Measurements from ENCODE around the gene AKT3. TPM values are rescaled to one million over a fixed set of nuclear protein-coding genes. Genes with fewer than 3 reads are reported as not detected.

AKT3 gene
- polyA plus RNA-seq, 1 experiment: 34.9 TPM

GRCh38 chr1:243745356-243745755, 104.7 kb downstream of the AKT3 start:
- CTCF ChIA-PET: interaction anchor here (0.6 to 1.2 kb wide), 3 partner anchors 17 to 568 kb away, joined by 3 to 4 read pairs (median 3); no protein-coding TSS in a partner anchor
- H3K4me3 ChIP-seq (ENCODE audit: low read depth, low read length): no peak overlapping the region

GRCh38 chr1:243742819-243743218, 107.2 kb downstream of the AKT3 start:
- H3K27ac ChIP-seq (ENCODE audit: low read depth, low read length): no peak overlapping the region
- H3K27me3 ChIP-seq (ENCODE audit: control insufficient read depth, insufficient read depth, low read length): no peaks in the 10 kb centered on the region
- ChIA-PET CTCF (interaction anchor here (0.6 kb wide), 1 partner anchor 131 kb away, joined by 3 read pairs; no protein-coding TSS in a partner anchor), POLR2A (interaction anchor here (0.7 kb wide), 1 partner anchor 267 kb away, joined by 6 read pairs; no protein-coding TSS in a partner anchor)
- no peaks in the 10 kb centered on the region; the same call in 1 of the 2 replicates for H3K9me3 ChIP-seq (ENCODE audit: control insufficient read depth, insufficient read depth, low read length)
- TF ChIP-seq CTCF (IDR thresholded peaks at IDR 0.05; ENCODE audit: low read depth, low read length): no peak
- no peak overlapping the region for H3K4me3 ChIP-seq (ENCODE audit: low read depth, low read length)
- peak; percentile 45 for DNase-seq (ENCODE audit: low read depth, low spot score)

More at GRCh38 chr1:243745356-243745755, 104.7 kb downstream of the AKT3 start:
- H3K9me3 ChIP-seq (ENCODE audit: control insufficient read depth, insufficient read depth, low read length): no peaks in the 10 kb centered on the region; the same call in 1 of the 2 replicates
- POLR2A ChIA-PET: no interaction called here
- TF ChIP-seq CTCF (IDR thresholded peaks at IDR 0.05; ENCODE audit: low read depth, low read length): no peak
- DNase-seq (ENCODE audit: low read depth, low spot score): no peak
- H3K27me3 ChIP-seq (ENCODE audit: control insufficient read depth, insufficient read depth, low read length): no peaks in the 10 kb centered on the region
- H3K27ac ChIP-seq (ENCODE audit: low read depth, low read length): no peak overlapping the region

GRCh38 chr1:243740255-243740999, 109.6 kb downstream of the AKT3 start:
- Histone ChIP-seq H3K9me3 (ENCODE audit: control insufficient read depth, insufficient read depth, low read length) (no peaks in the 10 kb centered on the region; the same call in 1 of the 2 replicates), H3K27me3 (ENCODE audit: control insufficient read depth, insufficient read depth, low read length) (no peaks in the 10 kb centered on the region), H3K4me3 (ENCODE audit: low read depth, low read length) (no peak overlapping the region), H3K27ac (ENCODE audit: low read depth, low read length) (no peak overlapping the region)
- POLR2A ChIA-PET: no interaction called here
- no peak for DNase-seq (ENCODE audit: low read depth, low spot score)
- TF ChIP-seq CTCF (IDR thresholded peaks at IDR 0.05; ENCODE audit: low read depth, low read length): no peak
- CTCF ChIA-PET: interaction anchor here (1.0 to 1.2 kb wide), 2 partner anchors 9 kb away, joined by 3 read pairs; no protein-coding TSS in a partner anchor

- H3K27ac ChIP-seq (ENCODE audit: low read depth, low read length): no peak overlapping the region
- no peak for TF ChIP-seq CTCF (IDR thresholded peaks at IDR 0.05; ENCODE audit: low read depth, low read length)
- no peaks in the 10 kb centered on the region; the same call in 1 of the 2 replicates for H3K9me3 ChIP-seq (ENCODE audit: control insufficient read depth, insufficient read depth, low read length)
- no peak for DNase-seq (ENCODE audit: low read depth, low spot score)
- H3K27me3 ChIP-seq (ENCODE audit: control insufficient read depth, insufficient read depth, low read length): no peaks in the 10 kb centered on the region
- POLR2A ChIA-PET: no interaction called here
- CTCF ChIA-PET: interaction anchor here (1.0 to 1.2 kb wide), 2 partner anchors 8 to 10 kb away, joined by 3 read pairs; no protein-coding TSS in a partner anchor
- no peak overlapping the region for H3K4me3 ChIP-seq (ENCODE audit: low read depth, low read length)
Observed at GRCh38 chr1:243739335-243740003, 110.6 kb downstream of the AKT3 start.

GRCh38 chr1:243738020-243738419, 112.0 kb downstream of the AKT3 start:
- TF ChIP-seq CTCF (IDR thresholded peaks at IDR 0.05; ENCODE audit: low read depth, low read length): no peak
- H3K27me3 ChIP-seq (ENCODE audit: control insufficient read depth, insufficient read depth, low read length): no peaks in the 10 kb centered on the region
- CTCF ChIA-PET: no interaction called here
- H3K9me3 ChIP-seq (ENCODE audit: control insufficient read depth, insufficient read depth, low read length): no peaks in the 10 kb centered on the region
- no peak for DNase-seq (ENCODE audit: low read depth, low spot score)
- H3K4me3 ChIP-seq (ENCODE audit: low read depth, low read length): no peak overlapping the region
- H3K27ac ChIP-seq (ENCODE audit: low read depth, low read length): no peak overlapping the region
- POLR2A ChIA-PET: no interaction called here
